SK-N-MC (cell line): ENCODE measurements around the gene SLC1A5.
"Not testable (repeated sequence)": the region's sequence is repeated elsewhere in the genome, so short reads cannot be mapped to it uniquely, and the experiment has no call there.

Experiments
- EZH2 ChIP-seq: fragments of 200-600 bp; sonication (generic); IDR thresholded peaks from one replicate; pipeline ENCODE4 v1.6.1; 2017; ENCODE audit warnings: antibody characterized with exemption
- FOXP2 ChIP-seq: optimal IDR thresholded peaks from 2 replicates; pipeline ENCODE3; 2011; ENCODE audit warnings: mild to moderate bottlenecking, moderate library complexity; ENCODE audit not compliant: insufficient read depth; ENCODE audit errors: extremely low read length, control extremely low read depth
- POLR2AphosphoS5 ChIP-seq: IDR thresholded peaks from 2 replicates; pipeline ENCODE4 v1.6.1; 2012; ENCODE audit warnings: mild to moderate bottlenecking, low read depth, low read length, borderline replicate concordance

DNA sequence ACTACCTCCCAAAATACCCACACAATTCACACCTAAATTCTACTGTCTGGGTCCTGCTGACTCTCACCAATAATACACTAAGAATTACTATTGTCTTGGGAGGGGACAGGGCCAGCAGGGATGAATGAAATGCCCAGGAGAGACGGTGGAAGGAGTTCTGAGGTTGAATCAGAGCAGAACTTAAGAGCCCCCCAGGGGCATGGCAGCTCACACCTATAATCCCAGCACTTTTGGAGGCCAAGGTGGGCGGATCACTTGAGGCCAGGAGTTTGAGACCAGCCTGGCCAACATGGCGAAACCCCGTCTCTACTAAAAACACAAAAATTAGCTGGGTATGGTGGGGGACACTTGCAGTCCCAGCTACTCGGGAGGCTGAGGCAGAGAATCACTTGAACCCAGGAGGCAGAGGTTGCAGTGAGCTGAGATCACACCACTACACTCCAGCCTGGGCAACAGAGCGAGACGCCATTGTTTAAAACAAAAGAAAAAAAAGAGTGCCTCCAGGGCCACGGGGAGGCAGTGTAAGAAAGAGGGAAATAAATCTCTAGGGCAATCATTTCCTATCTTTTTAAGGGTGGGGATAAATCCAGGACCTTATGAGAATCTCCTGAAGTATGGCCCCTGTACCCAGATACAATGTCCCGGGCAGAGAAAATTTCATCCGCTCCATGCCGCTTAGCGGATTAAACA lies 10.3 kb downstream of the SLC1A5 start:
- not testable (repeated sequence) for TF ChIP-seq POLR2AphosphoS5, EZH2, FOXP2
